ENCODE measurements around the gene CISTR. TPM values are rescaled to one million over a fixed set of nuclear protein-coding genes. Genes with fewer than 3 reads are reported as not detected.
A peak's percentile ranks its signal among the peaks of the same experiment; 100 is the strongest.

Gene CISTR
- polyA plus RNA-seq, 1 experiment: not detected

GRCh38 chr12:53747095-53747494, 4.7 kb downstream of the CISTR start:
- peaks cover 71% of the 10 kb centered on the region for H3K27me3 ChIP-seq (ENCODE audit: control insufficient read depth, insufficient read depth, low read length)
- DNase-seq (ENCODE audit: low read depth, low spot score): no peak
- no peak overlapping the region for H3K27ac ChIP-seq (ENCODE audit: low read depth, low read length)
- ChIA-PET CTCF (interaction anchor here (0.7 to 9.4 kb wide), 28 partner anchors 8 to 505 kb away, joined by 3 to 518 read pairs (median 7); partner anchors contain the start of genes ATP5MC2, CALCOCO1 and CISTR), POLR2A (no interaction called here)
- H3K9me3 ChIP-seq (ENCODE audit: control insufficient read depth, insufficient read depth, low read length): no peaks in the 10 kb centered on the region; the same call in 1 of the 2 replicates
- no peak overlapping the region for H3K4me3 ChIP-seq (ENCODE audit: low read depth, low read length)
- TF ChIP-seq, protein P1, sequence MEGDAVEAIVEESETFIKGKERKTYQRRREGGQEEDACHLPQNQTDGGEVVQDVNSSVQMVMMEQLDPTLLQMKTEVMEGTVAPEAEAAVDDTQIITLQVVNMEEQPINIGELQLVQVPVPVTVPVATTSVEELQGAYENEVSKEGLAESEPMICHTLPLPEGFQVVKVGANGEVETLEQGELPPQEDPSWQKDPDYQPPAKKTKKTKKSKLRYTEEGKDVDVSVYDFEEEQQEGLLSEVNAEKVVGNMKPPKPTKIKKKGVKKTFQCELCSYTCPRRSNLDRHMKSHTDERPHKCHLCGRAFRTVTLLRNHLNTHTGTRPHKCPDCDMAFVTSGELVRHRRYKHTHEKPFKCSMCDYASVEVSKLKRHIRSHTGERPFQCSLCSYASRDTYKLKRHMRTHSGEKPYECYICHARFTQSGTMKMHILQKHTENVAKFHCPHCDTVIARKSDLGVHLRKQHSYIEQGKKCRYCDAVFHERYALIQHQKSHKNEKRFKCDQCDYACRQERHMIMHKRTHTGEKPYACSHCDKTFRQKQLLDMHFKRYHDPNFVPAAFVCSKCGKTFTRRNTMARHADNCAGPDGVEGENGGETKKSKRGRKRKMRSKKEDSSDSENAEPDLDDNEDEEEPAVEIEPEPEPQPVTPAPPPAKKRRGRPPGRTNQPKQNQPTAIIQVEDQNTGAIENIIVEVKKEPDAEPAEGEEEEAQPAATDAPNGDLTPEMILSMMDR (IDR thresholded peaks at IDR 0.05; ENCODE audit: low read depth, low read length): no peak

DNA sequence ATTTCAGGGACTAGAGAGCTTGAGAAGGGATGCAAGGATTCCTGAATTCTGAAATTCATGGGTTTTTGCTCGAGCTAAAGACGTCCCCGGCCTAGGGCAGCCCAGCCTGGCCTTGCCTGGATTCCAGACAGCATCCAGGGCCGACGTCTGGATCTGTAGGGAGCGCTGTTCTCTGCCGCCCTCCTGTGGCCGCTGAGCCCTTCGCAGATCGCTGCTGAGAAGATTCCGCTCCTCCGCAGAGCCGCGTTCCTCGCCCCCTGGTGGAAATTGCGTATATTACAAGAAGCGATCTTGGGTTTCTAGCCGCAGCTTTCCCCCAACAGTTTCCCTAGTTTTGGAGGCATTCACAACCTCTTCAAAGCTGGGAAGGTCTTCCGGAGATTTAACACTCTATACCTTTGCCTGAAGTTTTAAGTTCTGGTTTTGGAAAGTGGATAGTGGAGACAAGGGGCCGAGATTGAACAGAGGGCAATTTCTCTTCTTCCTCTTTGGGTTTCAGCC, 5.1 kb downstream of the CISTR start:
- ChIA-PET POLR2A (interaction anchor here (0.6 kb wide), 1 partner anchor 88 kb away, joined by 3 read pairs; no protein-coding TSS in a partner anchor), CTCF (interaction anchor here (0.5 to 9.4 kb wide), 50 partner anchors 8 to 669 kb away, joined by 3 to 518 read pairs (median 5); partner anchors contain the start of genes ATP5MC2, CALCOCO1, CISTR and COPZ1)
- Histone ChIP-seq H3K4me3 (ENCODE audit: low read depth, low read length) (no peak overlapping the region), H3K9me3 (ENCODE audit: control insufficient read depth, insufficient read depth, low read length) (no peaks in the 10 kb centered on the region), H3K27ac (ENCODE audit: low read depth, low read length) (no peak overlapping the region), H3K27me3 (ENCODE audit: control insufficient read depth, insufficient read depth, low read length) (peaks cover 68% of the 10 kb centered on the region)
- TF ChIP-seq, protein P1 (IDR thresholded peaks at IDR 0.05; ENCODE audit: low read depth, low read length): peak; percentile 100
- peak; percentile 86 for DNase-seq (ENCODE audit: low read depth, low spot score)

DNA sequence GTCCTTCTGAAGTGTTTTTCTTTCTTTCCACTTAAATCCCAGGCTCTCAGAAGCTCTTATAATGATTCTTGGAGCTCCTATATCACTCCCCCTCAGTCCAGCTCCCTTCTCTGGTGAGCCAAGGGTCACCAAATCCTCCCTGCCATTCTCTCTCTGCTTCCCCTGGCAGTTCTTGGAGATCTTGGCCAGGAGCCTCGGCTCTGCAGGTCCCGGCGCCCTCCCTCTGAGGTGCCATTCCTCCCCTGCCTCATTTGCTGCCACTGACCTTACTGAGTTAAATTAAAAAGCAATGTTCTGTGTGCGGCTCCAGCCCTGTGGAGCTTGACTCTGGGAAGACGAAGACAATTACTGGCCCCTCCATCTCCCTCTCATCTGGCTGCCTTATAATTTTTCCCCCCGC, 7.0 kb downstream of the CISTR start:
- DNase-seq (ENCODE audit: low read depth, low spot score): no peak
- peaks cover 61% of the 10 kb centered on the region for H3K27me3 ChIP-seq (ENCODE audit: control insufficient read depth, insufficient read depth, low read length)
- TF ChIP-seq, protein P1 (IDR thresholded peaks at IDR 0.05; ENCODE audit: low read depth, low read length): no peak
- no peaks in the 10 kb centered on the region for H3K9me3 ChIP-seq (ENCODE audit: control insufficient read depth, insufficient read depth, low read length)
- ChIA-PET CTCF (interaction anchor here (0.5 to 9.4 kb wide), 18 partner anchors 10 to 669 kb away, joined by 3 to 518 read pairs (median 7); partner anchors contain the start of genes CALCOCO1 and CISTR), POLR2A (no interaction called here)
- no peak overlapping the region for H3K4me3 ChIP-seq (ENCODE audit: low read depth, low read length)
- H3K27ac ChIP-seq (ENCODE audit: low read depth, low read length): no peak overlapping the region

GRCh38 chr12:53744130-53744441, 7.7 kb downstream of the CISTR start:
- CTCF ChIA-PET: interaction anchor here (0.6 to 9.4 kb wide), 23 partner anchors 11 to 451 kb away, joined by 3 to 518 read pairs (median 7); partner anchors contain the start of genes CALCOCO1, CISTR and SMUG1
- no peak for DNase-seq (ENCODE audit: low read depth, low spot score)
- POLR2A ChIA-PET: interaction anchor here (1.8 kb wide), 1 partner anchor 42 kb away, joined by 6 read pairs; no protein-coding TSS in a partner anchor
- TF ChIP-seq, protein P1 (IDR thresholded peaks at IDR 0.05; ENCODE audit: low read depth, low read length): no peak
- H3K9me3 ChIP-seq (ENCODE audit: control insufficient read depth, insufficient read depth, low read length): no peaks in the 10 kb centered on the region
- H3K27me3 ChIP-seq (ENCODE audit: control insufficient read depth, insufficient read depth, low read length): peaks cover 61% of the 10 kb centered on the region
- no peak overlapping the region for H3K27ac ChIP-seq (ENCODE audit: low read depth, low read length)
- H3K4me3 ChIP-seq (ENCODE audit: low read depth, low read length): no peak overlapping the region
